GM12891 (cell line): ENCODE results near the gene SIPA1L3.
A peak's percentile ranks its signal among the peaks of the same experiment; 100 is the strongest.
"Not testable (repeated sequence)": the region's sequence is repeated elsewhere in the genome, so short reads cannot be mapped to it uniquely, and the experiment has no call there.

Source experiments
- DNase-seq: peaks from one replicate; pipeline ENCODE4 v3.0.0; 2011; ENCODE audit warnings: low spot score; ENCODE audit not compliant: insufficient read length
- FAIRE-seq: peaks from 2 replicates; lab custom pipeline; 2011; peaks lifted over from hg19 to GRCh38; lab: Jason Lieb, UNC
- PAX5 ChIP-seq: IDR thresholded peaks from 2 replicates; pipeline ENCODE4 v1.6.1; 2011; ENCODE audit warnings: low read length, moderate library complexity, mild to moderate bottlenecking; ENCODE audit not compliant: insufficient read depth, severe bottlenecking
- POLR2A ChIP-seq: IDR thresholded peaks from 2 replicates; pipeline ENCODE4 v1.6.1; 2011; ENCODE audit warnings: low read depth, low read length, control low read depth
- POLR2AphosphoS5 ChIP-seq: IDR thresholded peaks from 2 replicates; pipeline ENCODE4 v1.6.1; 2011; ENCODE audit warnings: low read depth, low read length, control low read depth
- POU2F2 ChIP-seq: IDR thresholded peaks from 2 replicates; pipeline ENCODE4 v1.6.1; 2011; ENCODE audit warnings: low read depth, mild to moderate bottlenecking, control low read depth, low read length, moderate library complexity
- SPI1 ChIP-seq: IDR thresholded peaks from 2 replicates; pipeline ENCODE4 v1.6.1; 2011; ENCODE audit warnings: low read depth, low read length, control low read depth
- TAF1 ChIP-seq: IDR thresholded peaks from 2 replicates; pipeline ENCODE4 v1.6.1; 2011; ENCODE audit warnings: low read depth, low read length, control low read depth

The SIPA1L3 gene

DNA sequence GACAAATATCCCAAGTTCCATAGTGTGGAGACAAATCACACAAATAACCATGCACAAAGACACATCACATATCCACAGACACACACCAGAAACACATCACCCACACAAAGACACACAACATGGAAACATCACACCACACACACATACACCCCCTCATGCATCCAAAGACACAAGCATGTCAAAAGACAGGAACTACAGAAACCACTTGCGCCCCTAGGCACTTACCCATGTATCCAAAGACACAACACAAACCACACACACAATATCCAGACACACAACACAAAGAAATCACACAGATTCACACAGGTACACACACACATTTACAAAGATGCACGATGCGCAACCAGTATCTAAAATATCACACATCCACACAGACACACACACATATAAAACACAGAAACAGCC, 316.1 kb downstream of the SIPA1L3 start:
- FAIRE-seq (no peak), DNase-seq (no peak)
- TF ChIP-seq POU2F2 = no peak
- no peak for TF ChIP-seq PAX5
- TF ChIP-seq POLR2AphosphoS5 = no peak
- TF ChIP-seq POLR2A = no peak
- no peak for TF ChIP-seq SPI1
- no peak for TF ChIP-seq TAF1

DNA sequence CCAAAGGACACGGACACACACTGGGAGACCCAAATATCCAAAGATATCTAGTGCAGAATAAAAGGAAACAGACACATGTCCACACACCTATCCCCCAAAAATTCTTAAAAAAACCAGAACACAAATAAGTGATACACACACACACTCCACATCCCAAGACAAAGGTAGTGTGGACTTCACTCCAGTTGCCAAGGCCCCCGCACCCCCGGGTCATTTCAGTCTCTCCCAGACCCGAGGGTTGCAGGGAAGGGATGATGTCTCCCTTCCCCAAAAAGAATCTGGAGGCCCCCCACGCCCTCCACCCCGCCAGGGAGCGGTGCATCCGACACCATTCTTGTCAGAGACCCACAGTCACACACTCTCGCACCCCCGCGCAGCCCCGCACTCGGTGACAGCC, 316.6 kb downstream of the SIPA1L3 start:
- FAIRE-seq (no peak), DNase-seq (no peak)
- TF ChIP-seq POLR2A (no peak), PAX5 (no peak), TAF1 (no peak), SPI1 (no peak), POU2F2 (no peak), POLR2AphosphoS5 (no peak)

DNA sequence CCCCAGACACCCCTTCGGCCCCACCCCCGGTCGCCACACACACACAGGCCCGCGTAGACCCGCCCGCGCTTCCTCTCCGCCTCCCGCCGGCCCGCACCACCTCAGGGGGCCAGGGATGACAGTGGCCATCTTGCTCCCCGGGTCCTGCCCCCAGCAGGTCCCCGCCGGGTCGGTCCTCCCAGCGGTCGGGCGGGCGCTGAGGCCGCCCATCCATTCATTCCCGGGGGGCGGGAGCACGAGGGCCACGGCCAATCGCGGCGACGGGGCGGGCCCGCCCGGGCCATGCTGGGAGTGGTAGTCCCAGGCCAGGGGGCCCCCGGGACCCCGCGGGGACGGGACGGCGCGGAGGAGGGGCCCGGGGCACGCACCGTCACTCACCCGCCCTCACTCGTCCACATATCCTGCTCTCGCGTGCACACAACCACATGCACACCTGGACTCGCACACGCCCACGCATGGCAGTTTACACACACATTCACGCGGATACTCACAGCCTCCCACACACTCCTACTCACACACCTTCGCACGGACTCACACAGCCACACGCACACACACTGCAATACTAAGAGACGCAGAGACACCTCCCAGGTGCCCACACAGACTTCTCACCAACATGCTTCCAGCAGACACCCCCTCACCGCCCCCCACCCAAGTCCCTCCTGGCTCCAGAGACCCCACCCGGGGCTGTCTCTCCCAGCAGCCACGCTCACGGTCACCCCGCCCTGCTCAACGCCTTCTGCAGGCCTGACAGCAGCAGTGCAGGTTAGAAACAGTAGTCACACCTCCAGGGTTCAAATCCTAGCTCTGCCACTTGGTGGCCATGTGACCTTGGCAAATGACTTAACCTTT, 317.2 kb downstream of the SIPA1L3 start, which contains the start of gene DPF1:
TSS of gene DPF1 (minus strand) at position 209 of the 849 bp plus-strand sequence. CDS start at position 129, 80 bp downstream.
- no peak for TF ChIP-seq PAX5
- TF ChIP-seq POU2F2 = peak; percentile 37; the same call in 1 of the 2 replicates
- DNase-seq (peak; percentile 93), FAIRE-seq (peak; percentile 99)

DNA sequence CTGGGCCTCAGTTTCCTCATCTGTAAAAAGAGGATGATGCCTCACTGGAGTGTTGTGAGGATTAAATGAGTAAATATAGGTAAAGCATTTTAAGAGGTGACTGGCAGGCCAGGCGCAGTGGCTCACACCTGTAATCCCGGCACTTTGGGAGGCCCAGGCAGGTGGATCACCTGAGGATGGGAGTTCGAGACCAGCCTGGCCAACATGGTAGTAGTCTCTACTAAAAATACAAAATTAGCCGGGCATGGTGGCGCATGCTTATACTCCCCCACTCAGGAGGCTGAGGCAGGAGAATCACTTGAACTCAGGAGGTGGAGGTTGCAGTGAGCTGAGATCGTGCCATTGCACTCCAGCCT, 317.8 kb downstream of the SIPA1L3 start:
- DNase-seq, FAIRE-seq: not testable (repeated sequence)

DNA sequence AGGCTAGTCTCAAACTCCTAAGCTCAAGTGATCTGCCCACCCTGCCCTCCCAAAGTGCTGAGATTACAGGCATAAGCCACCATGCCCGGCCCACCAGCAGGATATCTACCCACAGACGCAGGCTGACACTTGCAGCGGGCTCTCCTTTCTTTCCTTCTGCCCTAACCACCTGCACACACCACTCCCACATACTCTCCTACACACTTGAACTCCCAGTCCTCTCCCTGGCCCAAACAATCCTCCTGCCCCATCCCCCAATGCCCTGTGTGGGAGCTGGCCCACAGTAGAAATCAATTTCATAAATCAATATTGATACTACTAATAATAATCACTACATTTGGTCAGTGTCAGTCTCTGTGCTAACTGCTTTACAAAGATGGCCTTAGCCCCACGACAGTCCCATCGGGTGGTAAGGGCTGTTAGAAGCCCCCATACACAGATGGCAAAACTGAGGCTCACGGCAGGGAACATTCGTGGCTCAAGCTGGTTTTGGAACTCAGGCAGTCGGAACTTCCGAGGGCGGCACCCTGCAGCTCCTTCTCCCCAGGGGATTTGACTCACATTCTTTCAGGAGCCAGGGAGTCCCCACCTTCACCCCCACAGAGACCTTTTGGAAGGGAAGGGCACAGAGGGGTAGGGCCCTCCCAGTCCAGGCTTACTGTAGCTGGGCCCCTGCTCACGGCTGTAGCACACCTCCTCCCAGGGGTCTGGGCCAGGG, 320.4 kb downstream of the SIPA1L3 start:
- no peak for TF ChIP-seq POLR2AphosphoS5
- TF ChIP-seq SPI1 = no peak
- DNase-seq (no peak), FAIRE-seq (no peak)

DNA sequence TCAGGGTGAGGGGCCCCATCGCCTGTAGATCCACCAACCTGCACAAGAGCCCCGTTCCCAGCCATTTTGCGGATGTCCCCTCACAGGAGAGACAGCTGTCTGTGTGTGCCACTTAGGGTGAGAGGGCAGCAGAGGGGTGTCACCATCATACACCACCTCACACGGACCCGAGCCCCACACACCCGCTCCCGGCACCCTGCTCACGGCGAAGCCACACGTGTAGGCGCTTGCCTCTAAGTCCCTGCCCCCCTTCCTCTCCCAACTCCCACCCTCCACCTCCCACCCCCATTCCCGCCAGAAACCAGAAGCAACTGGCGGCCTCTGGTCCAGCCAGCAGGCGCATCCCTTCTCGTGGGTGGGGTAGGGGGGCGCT, 321.0 kb downstream of the SIPA1L3 start:
- TF ChIP-seq PAX5 = no peak
- TF ChIP-seq POLR2A = no peak
- TF ChIP-seq SPI1 = no peak
- TF ChIP-seq TAF1 = no peak
- no peak for TF ChIP-seq POU2F2
- TF ChIP-seq POLR2AphosphoS5 = no peak
- DNase-seq = no peak
- no peak for FAIRE-seq

DNA sequence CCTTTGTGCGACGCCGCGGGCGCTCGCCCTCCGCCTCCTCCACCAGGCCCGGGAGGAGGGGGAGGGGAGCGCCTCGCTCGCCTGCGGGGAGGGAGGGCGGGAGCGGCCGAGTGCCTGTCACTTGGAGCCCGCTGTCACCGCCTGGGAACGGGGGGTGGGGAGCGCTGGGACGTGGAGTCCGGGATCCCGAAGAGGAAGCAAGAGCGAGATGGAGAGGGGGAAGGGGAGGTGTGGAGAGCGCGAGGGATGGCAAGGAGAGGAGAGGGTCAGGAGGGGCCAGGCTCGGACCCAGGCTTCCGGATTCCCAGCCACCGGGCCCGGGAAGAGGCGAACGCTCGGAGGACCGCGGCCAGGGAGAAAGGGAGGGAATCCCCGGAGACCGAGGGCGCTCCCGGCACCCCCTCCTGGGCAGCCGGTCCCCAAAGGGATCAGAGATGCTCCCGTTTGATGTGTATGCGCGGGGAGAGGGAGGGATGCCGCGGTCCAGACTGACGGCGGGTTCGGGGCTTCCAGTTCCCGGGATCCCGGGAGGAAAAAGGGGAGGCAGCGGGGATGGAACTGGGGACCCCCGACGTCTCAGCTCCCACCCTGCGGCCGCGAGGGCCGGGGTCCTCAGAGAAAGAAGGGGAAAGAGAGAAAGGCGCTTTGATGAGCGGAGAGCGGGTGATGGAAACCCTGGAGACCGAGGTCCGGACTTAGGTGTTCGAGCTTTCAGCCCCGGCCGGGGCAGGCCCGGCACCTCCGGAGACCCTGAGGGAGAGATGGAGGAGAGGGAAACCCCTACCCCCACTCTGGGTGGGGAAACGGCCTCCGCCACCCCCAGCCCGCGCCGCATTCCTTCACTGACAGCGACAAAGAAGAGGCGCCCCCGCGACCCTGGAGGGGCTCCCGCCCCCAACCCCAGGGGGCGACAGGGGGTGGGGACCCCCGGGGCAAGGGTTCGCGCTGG, 321.8 kb downstream of the SIPA1L3 start:
- FAIRE-seq = no peak
- DNase-seq = no peak
- TF ChIP-seq POLR2A = no peak
- TF ChIP-seq PAX5 = no peak
- TF ChIP-seq POU2F2 = no peak
- TF ChIP-seq POLR2AphosphoS5 = no peak
- no peak for TF ChIP-seq SPI1
- no peak for TF ChIP-seq TAF1

DNA sequence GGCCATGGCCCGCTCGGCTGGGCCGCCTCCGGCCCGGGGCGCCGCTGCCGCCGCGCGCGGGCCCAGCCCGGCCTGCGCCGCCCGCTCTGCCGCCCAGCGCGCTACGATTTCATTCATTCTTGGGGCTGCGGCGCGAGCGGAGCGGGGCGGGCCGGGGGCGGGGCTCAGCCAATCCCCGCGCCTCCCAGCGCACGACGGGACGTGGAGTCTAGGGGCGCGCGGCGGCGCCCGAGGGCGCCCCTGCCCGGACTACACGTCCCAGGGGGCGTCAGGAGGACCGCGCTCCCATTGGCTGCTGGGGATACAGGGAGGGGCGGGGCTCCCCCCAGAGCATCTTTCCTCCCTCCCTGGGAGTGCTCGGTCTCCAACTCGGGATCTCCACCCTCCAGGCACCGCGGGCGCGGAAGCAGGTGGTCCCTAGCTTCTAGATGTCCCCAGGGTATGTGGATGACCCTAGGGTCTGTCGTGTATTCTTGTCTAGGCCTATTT, 322.6 kb downstream of the SIPA1L3 start:
- DNase-seq (peak; percentile 85), FAIRE-seq (peak; percentile 85)
- TF ChIP-seq TAF1 (no peak), POLR2A (no peak)

- not testable (repeated sequence) for DNase-seq, FAIRE-seq
These were observed 323.6 kb downstream of the SIPA1L3 start for GRCh38 chr19:38230506-38231133.

- DNase-seq = no peak
- no peak for TF ChIP-seq POLR2A
- no peak for TF ChIP-seq TAF1
- TF ChIP-seq SPI1 = no peak
- no peak for TF ChIP-seq POU2F2
- TF ChIP-seq POLR2AphosphoS5 = no peak
- no peak for TF ChIP-seq PAX5
- no peak for FAIRE-seq
These were observed 324.9 kb downstream of the SIPA1L3 start for GRCh38 chr19:38231918-38232317.
